NCI-H128 (cell line): Measurements from ENCODE around the gene MBD4.
A peak's percentile ranks its signal among the peaks of the same experiment; 100 is the strongest.
"Not testable (repeated sequence)": the region's sequence is repeated elsewhere in the genome, so short reads cannot be mapped to it uniquely, and the experiment has no call there.

Experiments used
- DNase-seq: peaks from one replicate; lab custom pipeline; 2025; ENCODE audit not compliant: unreplicated experiment; lab: John Stamatoyannopoulos, UW

The MBD4 gene

GRCh38 chr3:129384594-129385323 lies 55.0 kb downstream of the MBD4 start:
- DNase-seq = no peak

DNA sequence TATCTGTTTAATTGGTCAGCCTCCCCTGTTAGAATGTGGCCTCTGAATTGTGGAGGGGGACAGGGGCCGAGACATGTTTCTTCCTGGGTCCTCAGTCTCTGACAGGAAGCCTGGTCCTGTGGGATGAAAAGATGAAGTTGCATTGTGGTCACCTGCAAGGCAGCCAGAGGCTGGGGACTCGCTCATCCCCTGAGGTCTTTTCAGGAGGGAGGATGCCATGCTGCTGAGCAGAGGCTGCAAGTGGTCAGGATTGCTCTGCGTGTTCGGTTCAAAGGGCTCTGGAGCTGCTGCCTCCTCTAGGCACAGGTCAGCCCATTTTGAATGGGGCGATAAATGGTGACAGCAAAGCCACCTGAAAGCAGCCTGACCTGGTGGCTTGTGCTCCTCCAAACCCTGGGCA lies 55.6 kb downstream of the MBD4 start:
- not testable (repeated sequence) for DNase-seq

DNA sequence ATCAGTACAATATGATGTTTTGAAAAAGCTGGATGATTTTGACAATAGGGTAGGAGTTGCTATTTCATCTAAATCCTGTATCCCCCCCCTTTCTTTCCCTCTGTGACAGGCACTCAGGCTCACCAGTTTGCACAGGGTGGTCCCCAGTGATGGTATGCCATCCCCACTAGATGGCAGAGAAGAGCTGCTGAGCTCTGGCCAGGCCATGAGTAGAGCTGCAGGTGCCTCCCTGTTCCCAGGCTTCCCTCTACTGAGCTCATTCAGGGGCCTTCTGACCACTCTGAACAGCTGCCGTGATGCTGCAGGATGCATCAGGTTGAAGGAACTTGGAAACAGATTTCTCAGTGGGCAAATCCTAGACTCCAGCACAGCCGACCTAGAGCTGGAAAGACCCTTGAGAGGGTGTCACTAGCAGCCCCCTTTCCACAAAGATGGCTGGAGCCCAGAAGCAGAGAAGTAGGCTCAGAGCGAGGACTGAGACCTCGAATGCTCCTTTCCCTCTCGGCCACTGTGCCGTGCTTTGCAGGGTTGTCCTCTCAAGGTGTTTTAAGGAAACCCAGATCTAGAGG lies 56.4 kb downstream of the MBD4 start:
- DNase-seq = peak; percentile 48

DNA sequence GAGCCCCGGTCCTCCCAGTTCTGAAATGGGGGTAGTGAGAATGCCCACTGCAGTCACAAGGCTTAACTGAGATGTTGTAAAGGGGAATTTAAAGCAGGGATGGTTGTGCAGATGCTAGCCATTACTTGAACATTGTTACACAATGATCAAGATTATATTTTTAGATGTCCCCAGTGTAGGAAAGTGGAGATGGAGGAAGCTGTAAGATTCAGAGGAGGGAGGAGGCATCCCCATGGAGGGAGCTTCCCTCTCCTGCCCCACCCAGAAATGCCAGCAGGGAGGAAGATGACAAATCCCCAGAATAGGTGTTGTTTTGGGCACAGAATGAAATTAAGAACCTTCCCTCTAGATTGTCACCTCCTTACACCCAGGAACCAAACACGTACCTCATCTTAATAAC lies 57.4 kb downstream of the MBD4 start:
- DNase-seq = no peak
